ENCODE data around the gene DCAF7.

Gene DCAF7

GRCh38 chr17:63634163-63634562 lies 83.9 kb downstream of the DCAF7 start:
- DNase-seq: no peak

GRCh38 chr17:63634816-63635215 lies 84.5 kb downstream of the DCAF7 start:
- DNase-seq: no peak

- no peak for DNase-seq
Observed at GRCh38 chr17:63635290-63635689, 85.0 kb downstream of the DCAF7 start.

- no peak for DNase-seq
Observed at GRCh38 chr17:63635787-63636186, 85.5 kb downstream of the DCAF7 start.

GRCh38 chr17:63639125-63639524 lies 88.8 kb downstream of the DCAF7 start:
- DNase-seq: no peak

- no peak for DNase-seq
Observed at GRCh38 chr17:63640038-63640437, 89.8 kb downstream of the DCAF7 start.

GRCh38 chr17:63641692-63642448 lies 91.6 kb downstream of the DCAF7 start:
- no peak for DNase-seq
